Measurements from ENCODE around the gene PPP1R12C.

- TF ChIP-seq, protein P1, sequence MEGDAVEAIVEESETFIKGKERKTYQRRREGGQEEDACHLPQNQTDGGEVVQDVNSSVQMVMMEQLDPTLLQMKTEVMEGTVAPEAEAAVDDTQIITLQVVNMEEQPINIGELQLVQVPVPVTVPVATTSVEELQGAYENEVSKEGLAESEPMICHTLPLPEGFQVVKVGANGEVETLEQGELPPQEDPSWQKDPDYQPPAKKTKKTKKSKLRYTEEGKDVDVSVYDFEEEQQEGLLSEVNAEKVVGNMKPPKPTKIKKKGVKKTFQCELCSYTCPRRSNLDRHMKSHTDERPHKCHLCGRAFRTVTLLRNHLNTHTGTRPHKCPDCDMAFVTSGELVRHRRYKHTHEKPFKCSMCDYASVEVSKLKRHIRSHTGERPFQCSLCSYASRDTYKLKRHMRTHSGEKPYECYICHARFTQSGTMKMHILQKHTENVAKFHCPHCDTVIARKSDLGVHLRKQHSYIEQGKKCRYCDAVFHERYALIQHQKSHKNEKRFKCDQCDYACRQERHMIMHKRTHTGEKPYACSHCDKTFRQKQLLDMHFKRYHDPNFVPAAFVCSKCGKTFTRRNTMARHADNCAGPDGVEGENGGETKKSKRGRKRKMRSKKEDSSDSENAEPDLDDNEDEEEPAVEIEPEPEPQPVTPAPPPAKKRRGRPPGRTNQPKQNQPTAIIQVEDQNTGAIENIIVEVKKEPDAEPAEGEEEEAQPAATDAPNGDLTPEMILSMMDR (IDR thresholded peaks at IDR 0.05), result no peak
- no peak for TF ChIP-seq POLR2A (IDR thresholded peaks at IDR 0.05)
Measured at GRCh38 chr19:55145232-55145631, 27.8 kb upstream of the PPP1R12C start.

Measured in body of pancreas (tissue), 4 donors.